Activated naive CD4-positive, alpha-beta T cell treated with anti-CD3 and anti-CD28 coated beads, Interleukin-2, amount 50 U/mL, for 24 hours (primary cell): ENCODE measurements around the gene ZNF587.
"Not testable (repeated sequence)": the region's sequence is repeated elsewhere in the genome, so short reads cannot be mapped to it uniquely, and the experiment has no call there.

Experiments used
- H3K27ac Mint-ChIP-seq: one replicate; pipeline ENCODE4 v1.8.0; 2021; ENCODE audit warnings: mild to moderate bottlenecking, mixed read lengths
- H3K27me3 Mint-ChIP-seq: one replicate; pipeline ENCODE4 v1.8.0; 2021; ENCODE audit warnings: mixed read lengths
- H3K36me3 Mint-ChIP-seq: one replicate; pipeline ENCODE4 v1.8.0; 2021; ENCODE audit warnings: mixed read lengths
- H3K4me1 Mint-ChIP-seq: one replicate; pipeline ENCODE4 v1.8.0; 2021; ENCODE audit warnings: mixed read lengths
- H3K4me3 Mint-ChIP-seq: one replicate; pipeline ENCODE4 v1.8.0; 2021; ENCODE audit warnings: mild to moderate bottlenecking, mixed read lengths
- H3K9me3 Mint-ChIP-seq: one replicate; pipeline ENCODE4 v1.8.0; 2021; ENCODE audit warnings: mixed read lengths

The ZNF587 gene

GRCh38 chr19:57850553-57851017 is 926 bp downstream of the ZNF587 start:
- Mint-ChIP-seq H3K4me3 (peak overlapping the region; percentile 91), H3K36me3 (peaks cover 30% of the 10 kb centered on the region), H3K27me3 (no peaks in the 10 kb centered on the region), H3K9me3 (peaks cover 6% of the 10 kb centered on the region), H3K4me1 (peaks cover 28% of the 10 kb centered on the region), H3K27ac (peak overlapping the region; percentile 90)

GRCh38 chr19:57851812-57852603 is 2.3 kb downstream of the ZNF587 start:
- Mint-ChIP-seq H3K36me3 (peaks cover 37% of the 10 kb centered on the region), H3K4me1 (peaks cover 28% of the 10 kb centered on the region), H3K4me3 (peak overlapping the region; percentile 57)
- H3K27ac Mint-ChIP-seq, H3K9me3 Mint-ChIP-seq, H3K27me3 Mint-ChIP-seq: not testable (repeated sequence)

GRCh38 chr19:57854117-57854516 is 4.5 kb downstream of the ZNF587 start:
- H3K4me3 Mint-ChIP-seq, H3K27ac Mint-ChIP-seq, H3K27me3 Mint-ChIP-seq: not testable (repeated sequence)
- Mint-ChIP-seq H3K36me3 (peaks cover 47% of the 10 kb centered on the region), H3K9me3 (peaks cover 15% of the 10 kb centered on the region), H3K4me1 (peaks cover 28% of the 10 kb centered on the region)

- H3K9me3 Mint-ChIP-seq: peaks cover 12% of the 10 kb centered on the region
Measured at GRCh38 chr19:57862351-57862750, 12.7 kb downstream of the ZNF587 start.

GRCh38 chr19:57867868-57868492 is 18.3 kb downstream of the ZNF587 start:
- no peak overlapping the region for H3K4me3 Mint-ChIP-seq
- peaks cover 5% of the 10 kb centered on the region for H3K9me3 Mint-ChIP-seq
- no peaks in the 10 kb centered on the region for H3K27me3 Mint-ChIP-seq
- peaks cover 47% of the 10 kb centered on the region for H3K36me3 Mint-ChIP-seq
- H3K4me1 Mint-ChIP-seq: no peaks in the 10 kb centered on the region
- H3K27ac Mint-ChIP-seq: no peak overlapping the region

More at GRCh38 chr19:57862351-57862750, 12.7 kb downstream of the ZNF587 start:
- not testable (repeated sequence) for H3K27ac Mint-ChIP-seq, H3K27me3 Mint-ChIP-seq, H3K4me3 Mint-ChIP-seq, H3K4me1 Mint-ChIP-seq
- peaks cover 65% of the 10 kb centered on the region for H3K36me3 Mint-ChIP-seq

GRCh38 chr19:57869655-57870054 is 20.0 kb downstream of the ZNF587 start:
- H3K4me3 Mint-ChIP-seq, H3K27ac Mint-ChIP-seq, H3K27me3 Mint-ChIP-seq, H3K9me3 Mint-ChIP-seq, H3K4me1 Mint-ChIP-seq: not testable (repeated sequence)
- H3K36me3 Mint-ChIP-seq: peaks cover 54% of the 10 kb centered on the region

GRCh38 chr19:57870225-57870624 is 20.6 kb downstream of the ZNF587 start:
- Mint-ChIP-seq H3K27me3 (no peaks in the 10 kb centered on the region), H3K4me1 (no peaks in the 10 kb centered on the region), H3K36me3 (peaks cover 53% of the 10 kb centered on the region), H3K27ac (no peak overlapping the region), H3K4me3 (no peak overlapping the region), H3K9me3 (peaks cover under 1% of the 10 kb centered on the region)

GRCh38 chr19:57872450-57872849 is 22.8 kb downstream of the ZNF587 start:
- Mint-ChIP-seq H3K27me3 (no peaks in the 10 kb centered on the region), H3K4me1 (no peaks in the 10 kb centered on the region), H3K27ac (no peak overlapping the region), H3K36me3 (peaks cover 59% of the 10 kb centered on the region), H3K9me3 (peaks cover 6% of the 10 kb centered on the region), H3K4me3 (no peak overlapping the region)

GRCh38 chr19:57873883-57874799 is 24.5 kb downstream of the ZNF587 start:
- not testable (repeated sequence) for H3K4me1 Mint-ChIP-seq, H3K4me3 Mint-ChIP-seq, H3K9me3 Mint-ChIP-seq, H3K27ac Mint-ChIP-seq, H3K27me3 Mint-ChIP-seq
- peaks cover 61% of the 10 kb centered on the region for H3K36me3 Mint-ChIP-seq

GRCh38 chr19:57886046-57886445 is 36.4 kb downstream of the ZNF587 start:
- Mint-ChIP-seq H3K9me3 (peaks cover 10% of the 10 kb centered on the region), H3K27me3 (no peaks in the 10 kb centered on the region), H3K4me3 (peak overlapping the region; percentile 38), H3K27ac (no peak overlapping the region), H3K4me1 (peaks cover 29% of the 10 kb centered on the region), H3K36me3 (peaks cover 45% of the 10 kb centered on the region)

GRCh38 chr19:57887195-57887941 is 37.7 kb downstream of the ZNF587 start:
- Mint-ChIP-seq H3K27me3 (no peaks in the 10 kb centered on the region), H3K27ac (peak overlapping the region; percentile 39), H3K9me3 (peaks cover 10% of the 10 kb centered on the region), H3K36me3 (peaks cover 47% of the 10 kb centered on the region), H3K4me1 (peaks cover 29% of the 10 kb centered on the region), H3K4me3 (peak overlapping the region; percentile 95)

- Mint-ChIP-seq H3K36me3 (peaks cover 44% of the 10 kb centered on the region), H3K4me3 (peak overlapping the region; percentile 95), H3K27me3 (no peaks in the 10 kb centered on the region), H3K27ac (peak overlapping the region; percentile 84), H3K9me3 (peaks cover 10% of the 10 kb centered on the region), H3K4me1 (peaks cover 29% of the 10 kb centered on the region)
Measured at GRCh38 chr19:57888107-57888559, 38.5 kb downstream of the ZNF587 start.

- H3K27ac Mint-ChIP-seq: peak within 1 kb of the TSS; percentile 84
- peak within 1 kb of the TSS; percentile 95 for H3K4me3 Mint-ChIP-seq
- H3K4me1 Mint-ChIP-seq: peaks cover 29% of the 10 kb centered on the region
- H3K9me3 Mint-ChIP-seq: peaks cover 10% of the 10 kb centered on the region
- H3K36me3 Mint-ChIP-seq: peaks cover 44% of the 10 kb centered on the region
- H3K27me3 Mint-ChIP-seq: no peaks in the 10 kb centered on the region
Measured at GRCh38 chr19:57888560-57889231, 39.0 kb downstream of the ZNF587 start, which contains the start of gene ZNF814. ZNF814 (minus strand) TSS chr19:57889037; CDS start chr19:57888802, 235 bp downstream.

GRCh38 chr19:57890706-57891105 is 41.0 kb downstream of the ZNF587 start:
- Mint-ChIP-seq H3K9me3 (peaks cover 10% of the 10 kb centered on the region), H3K36me3 (peaks cover 30% of the 10 kb centered on the region)
- not testable (repeated sequence) for H3K4me3 Mint-ChIP-seq

More at GRCh38 chr19:57890706-57891105, 41.0 kb downstream of the ZNF587 start:
- peaks cover 25% of the 10 kb centered on the region for H3K4me1 Mint-ChIP-seq
- not testable (repeated sequence) for H3K27me3 Mint-ChIP-seq
- H3K27ac Mint-ChIP-seq: peak overlapping the region; percentile 8
